ENCODE data around the gene RPL19.
"Not testable (repeated sequence)": the region's sequence is repeated elsewhere in the genome, so short reads cannot be mapped to it uniquely, and the experiment has no call there.

RPL19 gene

GRCh38 chr17:39225959-39226683, 26.0 kb downstream of the RPL19 start:
- peak; percentile 82 for DNase-seq

- DNase-seq: no peak
These were observed 27.4 kb downstream of the RPL19 start for GRCh38 chr17:39227364-39227919.

- no peak for DNase-seq
These were observed 29.3 kb downstream of the RPL19 start for GRCh38 chr17:39229274-39229913.

- no peak for DNase-seq
These were observed 30.3 kb downstream of the RPL19 start for GRCh38 chr17:39230361-39230760.

GRCh38 chr17:39231091-39231561, 31.0 kb downstream of the RPL19 start:
- no peak for DNase-seq

- peak; percentile 76 for DNase-seq
These were observed 31.8 kb downstream of the RPL19 start for GRCh38 chr17:39231591-39232551.

- DNase-seq: peak; percentile 73
These were observed 35.7 kb downstream of the RPL19 start for GRCh38 chr17:39235555-39236449.

GRCh38 chr17:39236450-39236927, 36.4 kb downstream of the RPL19 start:
- DNase-seq: no peak

- DNase-seq: no peak
These were observed 36.9 kb downstream of the RPL19 start for GRCh38 chr17:39236981-39237441.

GRCh38 chr17:39237586-39237985, 37.5 kb downstream of the RPL19 start:
- no peak for DNase-seq

GRCh38 chr17:39238311-39238972, 38.4 kb downstream of the RPL19 start:
- DNase-seq: peak; percentile 79

- peak; percentile 83 for DNase-seq
These were observed 39.7 kb downstream of the RPL19 start for GRCh38 chr17:39239640-39240314.

- DNase-seq: no peak
These were observed 40.5 kb downstream of the RPL19 start for GRCh38 chr17:39240631-39241030.

- DNase-seq: no peak
These were observed 43.1 kb downstream of the RPL19 start for GRCh38 chr17:39243155-39243554.

GRCh38 chr17:39244016-39244599, 44.0 kb downstream of the RPL19 start:
- DNase-seq: no peak

- DNase-seq: peak; percentile 98
These were observed 44.8 kb downstream of the RPL19 start for GRCh38 chr17:39244600-39245570.

GRCh38 chr17:39246274-39246673, 46.2 kb downstream of the RPL19 start:
- DNase-seq: no peak

- not testable (repeated sequence) for DNase-seq
These were observed 50.0 kb downstream of the RPL19 start for GRCh38 chr17:39250076-39250475.

- DNase-seq: no peak
These were observed 51.9 kb downstream of the RPL19 start for GRCh38 chr17:39251997-39252396.
